Uterus (tissue), 4 donors: ENCODE measurements around the gene HRK. TPM values are rescaled to one million over a fixed set of nuclear protein-coding genes. Genes with fewer than 3 reads are reported as not detected.
A peak's percentile ranks its signal among the peaks of the same experiment; 100 is the strongest.

Source experiments
- DNase-seq, 2 donors: peaks; one replicate each; pipeline ENCODE4 v3.0.0-alpha.2; 2019 to 2020
- H3K27ac ChIP-seq, 2 donors: fragments of 200-600 bp; sonication (generic); 1 replicate in 1 of 2; 2 replicates in 1 of 2; pipeline ENCODE4 v1.5.1; 2016 to 2018
- H3K27me3 ChIP-seq, 2 donors: fragments of 200-600 bp; sonication (generic); one replicate each; pipeline ENCODE4 v1.5.1; 2018 to 2019; ENCODE audit warnings: control low read depth in 1 of 2
- H3K36me3 ChIP-seq, 2 donors: fragments of 200-600 bp; sonication (generic); one replicate each; pipeline ENCODE4 v1.5.1; 2019; ENCODE audit warnings: control low read depth in 1 of 2
- H3K4me1 ChIP-seq, 2 donors: fragments of 200-600 bp; sonication (generic); one replicate each; pipeline ENCODE4 v1.5.1; 2018 to 2019; ENCODE audit warnings: control low read depth in 1 of 2
- H3K4me3 ChIP-seq, 2 donors: fragments of 200-600 bp; sonication (generic); 1 replicate in 1 of 2; 2 replicates in 1 of 2; pipeline ENCODE4 v1.5.1; 2018 to 2019; ENCODE audit warnings: mild to moderate bottlenecking in 1 of 2
- H3K9me3 ChIP-seq, 2 donors: fragments of 200-600 bp; sonication (generic); one replicate each; pipeline ENCODE4 v1.5.1; 2019; ENCODE audit warnings: control low read depth in 1 of 2
- CTCF ChIP-seq, 4 experiments: fragments of 200-600 bp in 2 of 4; fragments of 450-650 bp in 2 of 4; sonication (generic) in 2 of 4; IDR thresholded peaks; one replicate each; pipeline ENCODE4 v1.5.1; 2016 to 2019; ENCODE audit warnings: antibody characterized with exemption in 4 of 4, mild to moderate bottlenecking in 2 of 4, moderate library complexity in 1 of 4
- POLR2A ChIP-seq, 2 donors: fragments of 450-650 bp; IDR thresholded peaks; one replicate each; pipeline ENCODE4 v1.6.1; 2016; ENCODE audit warnings: antibody characterized with exemption in 2 of 2, mild to moderate bottlenecking in 1 of 2, moderate library complexity in 1 of 2
- intact Hi-C: fragments of 100-400 bp; cut with DNase I; formaldehyde crosslinking; loops from one replicate; pipeline ENCODE4 v1.15.1; 2023; ENCODE audit warnings: low total_unique reads
- total RNA-seq, 4 donors: library from RNA; depleted of rRNA in 3 of 4; stranded (reverse); fragments of >200 nt in 3 of 4; gene quantifications; one replicate each; pipeline versions ENCODE4 v1.1.0 to v1.2.4, GENCODE V29; 2014 to 2023
- donor health status: DM: yes; HTN: yes; CAD: no.

HRK gene
- total RNA-seq, 4 donors from 2014 or later = 0.55 to 1.5 TPM; not detected in 2

DNA sequence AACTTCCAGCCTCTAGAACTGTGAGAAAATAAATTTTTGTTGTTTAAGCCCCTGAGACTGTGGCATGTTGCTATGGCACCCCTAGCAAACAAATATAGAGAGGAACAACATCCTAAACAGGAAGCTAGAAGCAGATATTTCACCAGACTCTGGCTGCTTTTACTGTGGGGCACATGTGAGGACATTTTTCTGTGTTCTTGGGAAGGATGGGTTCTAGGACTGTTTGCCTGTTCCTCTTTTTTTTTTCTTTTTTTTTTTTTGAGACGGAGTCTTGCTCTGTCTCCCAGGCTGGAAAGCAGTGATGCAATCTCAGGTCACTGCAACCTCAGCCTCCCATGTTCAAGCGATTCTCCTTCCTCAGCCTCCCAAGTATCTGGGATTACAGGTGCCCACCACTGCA is 4.2 kb upstream of the HRK start:
- TF ChIP-seq POLR2A (IDR thresholded peaks at IDR 0.05) (no peak), CTCF (IDR thresholded peaks at IDR 0.05) (no peak)
- H3K27me3 ChIP-seq = peaks cover 0 to 8% of the 10 kb centered on the region in 2 donors
- no peak for DNase-seq
- no peaks in the 10 kb centered on the region for H3K9me3 ChIP-seq
- H3K36me3 ChIP-seq = no peaks in the 10 kb centered on the region
- intact Hi-C loops = no loop called here
- H3K27ac ChIP-seq = no peak overlapping the region
- H3K4me3 ChIP-seq = no peak overlapping the region
- peaks cover 0 to 14% of the 10 kb centered on the region in 2 donors for H3K4me1 ChIP-seq

DNA sequence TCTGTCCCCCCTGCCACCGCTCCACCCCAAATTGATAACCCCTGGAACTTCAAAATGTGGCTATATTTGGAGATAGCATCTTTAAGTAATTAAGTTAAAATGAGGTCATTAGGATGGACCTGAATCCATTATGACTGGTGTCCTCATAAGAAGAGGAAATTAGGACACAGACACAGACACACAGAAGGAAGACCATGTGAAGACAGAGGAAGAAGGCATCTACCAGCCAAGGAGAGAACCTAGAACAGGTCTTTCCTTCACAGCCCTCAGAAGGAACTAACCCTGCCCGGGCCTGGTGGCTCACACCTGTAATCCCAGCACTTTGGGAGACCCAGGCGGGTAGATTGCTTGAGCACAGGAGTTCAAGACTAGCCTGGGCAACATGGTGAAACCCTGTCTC is 3.6 kb upstream of the HRK start:
- DNase-seq = no peak
- Histone ChIP-seq H3K36me3 (no peaks in the 10 kb centered on the region), H3K27ac (no peak overlapping the region), H3K9me3 (no peaks in the 10 kb centered on the region), H3K27me3 (peaks cover 0 to 8% of the 10 kb centered on the region in 2 donors), H3K4me1 (peaks cover 0 to 16% of the 10 kb centered on the region in 2 donors), H3K4me3 (no peak overlapping the region)
- intact Hi-C loops = no loop called here
- TF ChIP-seq CTCF (IDR thresholded peaks at IDR 0.05) (no peak), POLR2A (IDR thresholded peaks at IDR 0.05) (no peak)

- TF ChIP-seq CTCF (IDR thresholded peaks at IDR 0.05) (peak in 3 of 4 experiments; percentile 9 to 26 (median 12)), POLR2A (IDR thresholded peaks at IDR 0.05) (no peak)
- peaks cover 0 to 26% of the 10 kb centered on the region in 2 donors for H3K4me1 ChIP-seq
- H3K9me3 ChIP-seq = no peaks in the 10 kb centered on the region
- no peak overlapping the region for H3K27ac ChIP-seq
- no peaks in the 10 kb centered on the region for H3K36me3 ChIP-seq
- intact Hi-C loops = no loop called here
- no peak for DNase-seq
- peaks cover 11 to 23% of the 10 kb centered on the region in 2 donors for H3K27me3 ChIP-seq
- no peak overlapping the region for H3K4me3 ChIP-seq
These were observed 1.5 kb upstream of the HRK start for GRCh38 chr12:116882742-116883141.

DNA sequence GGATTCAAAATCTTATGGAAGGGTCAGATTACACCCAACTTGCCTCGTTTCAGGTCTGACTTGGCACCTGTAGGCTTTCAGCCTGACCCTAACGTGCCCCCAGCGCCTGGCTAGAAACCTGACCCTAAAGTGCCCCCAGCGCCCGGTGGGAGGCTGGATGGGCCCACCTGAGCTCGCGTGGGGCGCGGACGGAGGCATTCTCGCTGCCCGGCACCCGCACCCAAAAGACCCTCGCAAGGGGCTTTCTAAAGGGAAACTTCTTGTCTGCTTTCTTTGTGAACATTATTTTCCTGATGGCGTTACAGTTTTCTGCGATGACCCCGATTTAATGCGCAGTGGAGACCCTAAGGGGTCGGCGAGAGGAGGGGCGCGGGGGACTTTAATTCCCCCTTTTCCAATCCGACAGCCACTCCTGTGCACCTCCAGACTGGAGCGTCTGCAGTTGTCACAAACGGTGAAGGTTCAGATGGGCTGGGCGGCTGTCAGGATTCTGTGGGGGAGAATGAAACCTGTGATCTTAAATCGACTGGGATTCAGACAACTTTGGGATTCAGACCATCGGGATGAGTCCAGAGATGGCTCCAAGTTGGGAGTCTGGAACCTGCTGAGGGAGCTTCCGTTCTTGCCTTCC is 751 bp upstream of the HRK start:
- Histone ChIP-seq H3K9me3 (no peaks in the 10 kb centered on the region), H3K27me3 (peaks cover 14 to 28% of the 10 kb centered on the region in 2 donors), H3K4me3 (no peak overlapping the region), H3K27ac (no peak overlapping the region), H3K4me1 (peaks cover 0 to 26% of the 10 kb centered on the region in 2 donors), H3K36me3 (no peaks in the 10 kb centered on the region)
- TF ChIP-seq CTCF (IDR thresholded peaks at IDR 0.05) = no peak
- no peak for TF ChIP-seq POLR2A (IDR thresholded peaks at IDR 0.05)
- no peak for DNase-seq
- intact Hi-C loops = no loop called here

GRCh38 chr12:116880817-116881324 is 370 bp downstream of the HRK start:
- Histone ChIP-seq H3K9me3 (no peaks in the 10 kb centered on the region), H3K36me3 (no peaks in the 10 kb centered on the region), H3K27ac (no peak overlapping the region), H3K4me3 (no peak overlapping the region), H3K27me3 (peaks cover 14 to 35% of the 10 kb centered on the region in 2 donors), H3K4me1 (peaks cover 0 to 26% of the 10 kb centered on the region in 2 donors)
- TF ChIP-seq CTCF (IDR thresholded peaks at IDR 0.05) (peak in 1 of 4 experiments; percentile 13), POLR2A (IDR thresholded peaks at IDR 0.05) (peak in 1 of 2 donors; percentile 15)
- no peak for DNase-seq
- intact Hi-C loops = no loop called here
